Gastrocnemius medialis (tissue), 4 donors: ENCODE measurements around the gene CYREN. TPM values are rescaled to one million over a fixed set of nuclear protein-coding genes. Genes with fewer than 3 reads are reported as not detected.
"Not testable (repeated sequence)": the region's sequence is repeated elsewhere in the genome, so short reads cannot be mapped to it uniquely, and the experiment has no call there.

Experiments used
- ATAC-seq, 2 donors: fragments of 150-250 bp; one replicate each; pipeline ENCODE4 v1.9.1; 2016
- DNase-seq, 2 donors: peaks; one replicate each; pipeline ENCODE4 v3.0.0-alpha.2; 2019
- H3K27ac ChIP-seq, 4 donors: fragments of 200-600 bp; sonication (generic); 1 replicate in 1 of 4; 2 replicates in 3 of 4; pipeline ENCODE4 v1.5.1; 2016 to 2018; ENCODE audit warnings: mild to moderate bottlenecking in 2 of 4, moderate library complexity in 1 of 4
- H3K27me3 ChIP-seq, 3 donors: fragments of 200-600 bp; sonication (generic) in 2 of 3; 1 replicate in 1 of 3; 2 replicates in 2 of 3; pipeline versions ENCODE4 v1.5.1 to v1.6.0; 2016 to 2019; ENCODE audit warnings: mild to moderate bottlenecking in 1 of 3, moderate library complexity in 1 of 3
- H3K36me3 ChIP-seq, 2 donors: fragments of 200-600 bp; sonication (generic) in 1 of 2; one replicate each; pipeline ENCODE4 v1.5.1; 2017 to 2018
- H3K4me1 ChIP-seq, 2 donors: fragments of 200-600 bp; sonication (generic) in 1 of 2; one replicate each; pipeline ENCODE4 v1.5.1; 2016 to 2017; ENCODE audit warnings: mild to moderate bottlenecking in 2 of 2
- H3K4me3 ChIP-seq, 4 donors: fragments of 200-600 bp; sonication (generic) in 3 of 4; 1 replicate in 1 of 4; 2 replicates in 3 of 4; pipeline ENCODE4 v1.5.1; 2016 to 2019; ENCODE audit warnings: mild to moderate bottlenecking in 2 of 4
- H3K9me3 ChIP-seq, 3 donors: fragments of 200-600 bp; sonication (generic) in 2 of 3; 1 replicate in 1 of 3; 2 replicates in 2 of 3; pipeline ENCODE4 v1.5.1; 2016 to 2019
- CTCF ChIP-seq, 5 experiments: fragments of 450-650 bp in 3 of 5; fragments of 200-600 bp in 2 of 5; sonication (generic) in 2 of 5; IDR thresholded peaks in 4 of 5; conservative IDR thresholded peaks in 1 of 5; 1 replicate in 4 of 5; 2 replicates in 1 of 5; pipeline ENCODE4 v1.5.1; 2016 to 2019; ENCODE audit warnings: antibody characterized with exemption in 5 of 5, mild to moderate bottlenecking in 3 of 5, moderate library complexity in 3 of 5
- POLR2A ChIP-seq, 2 donors: fragments of 450-650 bp; IDR thresholded peaks; one replicate each; pipeline ENCODE4 v1.6.1; 2017; ENCODE audit warnings: antibody characterized with exemption in 2 of 2, mild to moderate bottlenecking in 2 of 2, moderate library complexity in 2 of 2
- in situ Hi-C, 4 donors: fragments of 200-750 bp; cut with MboI; loops; one replicate each; pipeline versions ENCODE4 v1.15.0 to v1.8.0; 2017; ENCODE audit warnings: low sequenced_read_pairs in 4 of 4
- intact Hi-C: fragments of 100-400 bp; cut with DNase I; formaldehyde crosslinking; loops from one replicate; pipeline ENCODE4 v1.15.1; 2023; ENCODE audit warnings: low total_unique reads
- total RNA-seq, 4 donors: library from RNA; depleted of rRNA; stranded (reverse); fragments of >200 nt; gene quantifications; one replicate each; pipeline versions ENCODE4 v1.1.0 to v1.2.3, GENCODE V29; 2016

CYREN gene
- total RNA-seq, 4 donors from 2014 or later = 11.8 to 51.5 (median 20.4) TPM

- ATAC-seq = no peak
- no peak for DNase-seq
- no peak for TF ChIP-seq POLR2A (IDR thresholded peaks at IDR 0.05)
- Histone ChIP-seq H3K9me3 (no peaks in the 10 kb centered on the region), H3K4me3 (no peak overlapping the region), H3K36me3 (no peaks in the 10 kb centered on the region), H3K27me3 (no peaks in the 10 kb centered on the region), H3K4me1 (peaks cover 10 to 11% of the 10 kb centered on the region in 2 donors), H3K27ac (no peak overlapping the region)
- intact Hi-C loops (loop anchor here (5.0 kb wide), 2 partner anchors 67 to 343 kb away; partner anchors contain the start of genes NUP205 and TMEM140), in situ Hi-C loops (no loop called here)
These were observed 43.3 kb upstream of the CYREN start for GRCh38 chr7:135213831-135214230.

- Histone ChIP-seq H3K27ac (peak overlapping the region; percentile 86 to 95 (median 90)), H3K4me1 (peaks cover 11 to 22% of the 10 kb centered on the region in 2 donors), H3K4me3 (peak overlapping the region; percentile 68 to 84 (median 80))
- intact Hi-C loops = loop anchor here (1.0 to 5.0 kb wide), 5 partner anchors 41 to 566 kb away; partner anchors contain the start of genes AGBL3, BPGM, CYREN and NUP205
- DNase-seq = peak in 1 of 2 donors; percentile 54
- peak; percentile 25 to 35 for ATAC-seq
- H3K27me3 ChIP-seq, H3K36me3 ChIP-seq, H3K9me3 ChIP-seq, in situ Hi-C loops: not testable (repeated sequence)
These were observed 41.6 kb upstream of the CYREN start for GRCh38 chr7:135211946-135212685.

GRCh38 chr7:135211179-135211945, 40.9 kb upstream of the CYREN start, which contains the start of gene WDR91:
WDR91 (minus strand) TSS chr7:135211526; CDS start chr7:135211502, 24 bp downstream.
- peak within 1 kb of the TSS; percentile 86 to 95 (median 90) for H3K27ac ChIP-seq
- no peaks in the 10 kb centered on the region for H3K27me3 ChIP-seq
- TF ChIP-seq CTCF (IDR thresholded peaks at IDR 0.05 in 4 of 5, conservative IDR thresholded peaks at IDR 0.05 in 1 of 5) (no peak), POLR2A (IDR thresholded peaks at IDR 0.05) (peak; percentile 70 to 81)
- H3K4me1 ChIP-seq = peaks cover 11 to 22% of the 10 kb centered on the region in 2 donors
- peak; percentile 91 to 95 for DNase-seq
- no peaks in the 10 kb centered on the region for H3K36me3 ChIP-seq
- intact Hi-C loops (loop anchor here (1.0 to 5.0 kb wide), 5 partner anchors 41 to 565 kb away; partner anchors contain the start of genes AGBL3, BPGM, CYREN and NUP205), in situ Hi-C loops (no loop called here)
- H3K4me3 ChIP-seq = peak within 1 kb of the TSS; percentile 68 to 84 (median 80)
- peak; percentile 88 to 91 for ATAC-seq
- H3K9me3 ChIP-seq = no peaks in the 10 kb centered on the region

GRCh38 chr7:135210888-135211178, 40.3 kb upstream of the CYREN start:
- peaks cover 11 to 22% of the 10 kb centered on the region in 2 donors for H3K4me1 ChIP-seq
- no peaks in the 10 kb centered on the region for H3K9me3 ChIP-seq
- peak; percentile 22 to 28 for ATAC-seq
- TF ChIP-seq CTCF (IDR thresholded peaks at IDR 0.05 in 4 of 5, conservative IDR thresholded peaks at IDR 0.05 in 1 of 5) (no peak), POLR2A (IDR thresholded peaks at IDR 0.05) (no peak)
- in situ Hi-C loops (no loop called here), intact Hi-C loops (loop anchor here (1.0 to 5.0 kb wide), 5 partner anchors 40 to 565 kb away; partner anchors contain the start of genes AGBL3, BPGM, CYREN and NUP205)
- H3K4me3 ChIP-seq = peak overlapping the region; percentile 68 to 83 (median 79)
- H3K27me3 ChIP-seq = no peaks in the 10 kb centered on the region
- no peak for DNase-seq
- peak overlapping the region; percentile 86 to 95 (median 90) for H3K27ac ChIP-seq
- peaks cover 0 to 3% of the 10 kb centered on the region in 2 donors for H3K36me3 ChIP-seq

- Histone ChIP-seq H3K4me1 (peaks cover 11 to 25% of the 10 kb centered on the region in 2 donors), H3K27me3 (no peaks in the 10 kb centered on the region), H3K4me3 (no peak overlapping the region), H3K36me3 (peaks cover 0 to 18% of the 10 kb centered on the region in 2 donors), H3K9me3 (no peaks in the 10 kb centered on the region), H3K27ac (no peak overlapping the region)
- in situ Hi-C loops (loop anchor here in 1 of 4 donors (10.0 kb wide), 1 partner anchor 225 kb away; the partner anchor contains the start of gene AGBL3), intact Hi-C loops (no loop called here)
- TF ChIP-seq CTCF (IDR thresholded peaks at IDR 0.05 in 4 of 5, conservative IDR thresholded peaks at IDR 0.05 in 1 of 5) = no peak
- TF ChIP-seq POLR2A (IDR thresholded peaks at IDR 0.05) = no peak
- ATAC-seq (no peak), DNase-seq (no peak)
These were observed 38.8 kb upstream of the CYREN start for GRCh38 chr7:135209225-135209834.
